Measurements from ENCODE around the gene SCGB1D1. TPM values are rescaled to one million over a fixed set of nuclear protein-coding genes. Genes with fewer than 3 reads are reported as not detected.

SCGB1D1 gene
- total RNA-seq: not detected

GRCh38 chr11:62190011-62190410 lies at the start of gene SCGB1D1:
TSS of gene SCGB1D1 (plus strand) at chr11:62190216. CDS start at chr11:62190285, 69 bp downstream.
- CTCF ChIA-PET: no interaction called here

GRCh38 chr11:62140304-62141110 lies 49.5 kb upstream of the SCGB1D1 start:
- DNase-seq (no peak), ATAC-seq (no peak)
- ChIA-PET CTCF (no interaction called here), POLR2A (no interaction called here)
- Mint-ChIP-seq H3K36me3 (ENCODE audit: low read depth) (peaks cover 69% of the 10 kb centered on the region), H3K4me1 (ENCODE audit: low read depth) (no peaks in the 10 kb centered on the region), H3K4me3 (no peak overlapping the region), H3K27me3 (ENCODE audit: low read depth) (no peaks in the 10 kb centered on the region), H3K9me3 (ENCODE audit: insufficient read depth) (no peaks in the 10 kb centered on the region), H3K27ac (no peak overlapping the region)

More at GRCh38 chr11:62190011-62190410, at the start of gene SCGB1D1:
- Mint-ChIP-seq H3K4me1 (ENCODE audit: low read depth) (no peaks in the 10 kb centered on the region), H3K27me3 (ENCODE audit: low read depth) (peaks cover 16% of the 10 kb centered on the region), H3K36me3 (ENCODE audit: low read depth) (no peaks in the 10 kb centered on the region), H3K27ac (no peak within 1 kb of the TSS), H3K4me3 (no peak within 1 kb of the TSS), H3K9me3 (ENCODE audit: insufficient read depth) (no peaks in the 10 kb centered on the region)
- POLR2A ChIA-PET: no interaction called here
- no peak for DNase-seq
- ATAC-seq: no peak

- H3K27me3 Mint-ChIP-seq (ENCODE audit: low read depth): no peaks in the 10 kb centered on the region
- H3K36me3 Mint-ChIP-seq (ENCODE audit: low read depth): peaks cover 73% of the 10 kb centered on the region
- ATAC-seq (no peak), DNase-seq (no peak)
- no peaks in the 10 kb centered on the region for H3K4me1 Mint-ChIP-seq (ENCODE audit: low read depth)
- H3K9me3 Mint-ChIP-seq (ENCODE audit: insufficient read depth): no peaks in the 10 kb centered on the region
- POLR2A ChIA-PET: no interaction called here
- H3K4me3 Mint-ChIP-seq: no peak overlapping the region
- H3K27ac Mint-ChIP-seq: peak overlapping the region; percentile 15
- CTCF ChIA-PET: no interaction called here
These were observed 48.6 kb upstream of the SCGB1D1 start for GRCh38 chr11:62141111-62142042.

GRCh38 chr11:62142043-62142375 lies 48.0 kb upstream of the SCGB1D1 start:
- H3K9me3 Mint-ChIP-seq (ENCODE audit: insufficient read depth): no peaks in the 10 kb centered on the region
- no peaks in the 10 kb centered on the region for H3K4me1 Mint-ChIP-seq (ENCODE audit: low read depth)
- no peak for DNase-seq
- ChIA-PET CTCF (no interaction called here), POLR2A (interaction anchor here (1.1 kb wide), 1 partner anchor 11 kb away, joined by 5 read pairs; no protein-coding TSS in a partner anchor)
- no peak overlapping the region for H3K27ac Mint-ChIP-seq
- H3K4me3 Mint-ChIP-seq: no peak overlapping the region
- H3K27me3 Mint-ChIP-seq (ENCODE audit: low read depth): no peaks in the 10 kb centered on the region
- H3K36me3 Mint-ChIP-seq (ENCODE audit: low read depth): peaks cover 74% of the 10 kb centered on the region
- no peak for ATAC-seq

GRCh38 chr11:62142921-62143320 lies 47.1 kb upstream of the SCGB1D1 start:
- DNase-seq: no peak
- no peak for ATAC-seq
- Mint-ChIP-seq H3K36me3 (ENCODE audit: low read depth) (peaks cover 77% of the 10 kb centered on the region), H3K4me3 (no peak overlapping the region), H3K9me3 (ENCODE audit: insufficient read depth) (no peaks in the 10 kb centered on the region), H3K27ac (no peak overlapping the region), H3K4me1 (ENCODE audit: low read depth) (no peaks in the 10 kb centered on the region), H3K27me3 (ENCODE audit: low read depth) (no peaks in the 10 kb centered on the region)
- ChIA-PET CTCF (no interaction called here), POLR2A (interaction anchor here (0.6 to 1.6 kb wide), 4 partner anchors 12 to 21 kb away, joined by 3 to 5 read pairs (median 4); no protein-coding TSS in a partner anchor)

GRCh38 chr11:62143727-62144126 lies 46.3 kb upstream of the SCGB1D1 start:
- CTCF ChIA-PET: interaction anchor here (1.2 kb wide), 1 partner anchor 17 kb away, joined by 3 read pairs; no protein-coding TSS in a partner anchor
- no peak overlapping the region for H3K27ac Mint-ChIP-seq
- no peak overlapping the region for H3K4me3 Mint-ChIP-seq
- H3K4me1 Mint-ChIP-seq (ENCODE audit: low read depth): no peaks in the 10 kb centered on the region
- POLR2A ChIA-PET: interaction anchor here (1.2 to 1.6 kb wide), 2 partner anchors 11 to 19 kb away, joined by 3 to 4 read pairs; no protein-coding TSS in a partner anchor
- no peaks in the 10 kb centered on the region for H3K27me3 Mint-ChIP-seq (ENCODE audit: low read depth)
- no peak for ATAC-seq
- no peak for DNase-seq
- peaks cover 76% of the 10 kb centered on the region for H3K36me3 Mint-ChIP-seq (ENCODE audit: low read depth)
- H3K9me3 Mint-ChIP-seq (ENCODE audit: insufficient read depth): no peaks in the 10 kb centered on the region

GRCh38 chr11:62144641-62145255 lies 45.3 kb upstream of the SCGB1D1 start:
- H3K27me3 Mint-ChIP-seq (ENCODE audit: low read depth): no peaks in the 10 kb centered on the region
- CTCF ChIA-PET: interaction anchor here (1.2 kb wide), 1 partner anchor 18 kb away, joined by 3 read pairs; no protein-coding TSS in a partner anchor
- H3K36me3 Mint-ChIP-seq (ENCODE audit: low read depth): peaks cover 80% of the 10 kb centered on the region

GRCh38 chr11:62145261-62145871 lies 44.6 kb upstream of the SCGB1D1 start:
- Mint-ChIP-seq H3K9me3 (ENCODE audit: insufficient read depth) (no peaks in the 10 kb centered on the region), H3K4me3 (no peak overlapping the region), H3K27ac (no peak overlapping the region), H3K36me3 (ENCODE audit: low read depth) (peaks cover 82% of the 10 kb centered on the region), H3K27me3 (ENCODE audit: low read depth) (no peaks in the 10 kb centered on the region), H3K4me1 (ENCODE audit: low read depth) (no peaks in the 10 kb centered on the region)
- ChIA-PET CTCF (no interaction called here), POLR2A (no interaction called here)
- ATAC-seq (no peak), DNase-seq (no peak)

More at GRCh38 chr11:62144641-62145255, 45.3 kb upstream of the SCGB1D1 start:
- Mint-ChIP-seq H3K27ac (no peak overlapping the region), H3K4me1 (ENCODE audit: low read depth) (no peaks in the 10 kb centered on the region), H3K9me3 (ENCODE audit: insufficient read depth) (no peaks in the 10 kb centered on the region), H3K4me3 (no peak overlapping the region)
- ATAC-seq (no peak), DNase-seq (no peak)
- POLR2A ChIA-PET: interaction anchor here (1.6 kb wide), 1 partner anchor 20 kb away, joined by 4 read pairs; no protein-coding TSS in a partner anchor

GRCh38 chr11:62146476-62147200 lies 43.4 kb upstream of the SCGB1D1 start:
- ATAC-seq: no peak

GRCh38 chr11:62147545-62147944 lies 42.5 kb upstream of the SCGB1D1 start:
- DNase-seq (no peak), ATAC-seq (no peak)
- H3K4me3 Mint-ChIP-seq: no peak overlapping the region
- POLR2A ChIA-PET: interaction anchor here (0.6 kb wide), 1 partner anchor 119 kb away, joined by 3 read pairs; no protein-coding TSS in a partner anchor
- no peak overlapping the region for H3K27ac Mint-ChIP-seq
- no peaks in the 10 kb centered on the region for H3K9me3 Mint-ChIP-seq (ENCODE audit: insufficient read depth)
- peaks cover 84% of the 10 kb centered on the region for H3K36me3 Mint-ChIP-seq (ENCODE audit: low read depth)
- CTCF ChIA-PET: interaction anchor here (1.0 to 1.4 kb wide), 2 partner anchors 24 to 40 kb away, joined by 3 to 4 read pairs; no protein-coding TSS in a partner anchor
- no peaks in the 10 kb centered on the region for H3K27me3 Mint-ChIP-seq (ENCODE audit: low read depth)
- H3K4me1 Mint-ChIP-seq (ENCODE audit: low read depth): no peaks in the 10 kb centered on the region

More at GRCh38 chr11:62146476-62147200, 43.4 kb upstream of the SCGB1D1 start:
- ChIA-PET CTCF (no interaction called here), POLR2A (interaction anchor here (0.6 kb wide), 1 partner anchor 118 kb away, joined by 3 read pairs; no protein-coding TSS in a partner anchor)
- no peak for DNase-seq
- H3K4me3 Mint-ChIP-seq: no peak overlapping the region
- no peaks in the 10 kb centered on the region for H3K9me3 Mint-ChIP-seq (ENCODE audit: insufficient read depth)
- H3K27me3 Mint-ChIP-seq (ENCODE audit: low read depth): no peaks in the 10 kb centered on the region
- H3K27ac Mint-ChIP-seq: no peak overlapping the region
- H3K4me1 Mint-ChIP-seq (ENCODE audit: low read depth): no peaks in the 10 kb centered on the region
- peaks cover 83% of the 10 kb centered on the region for H3K36me3 Mint-ChIP-seq (ENCODE audit: low read depth)
